ENCODE measurements around the gene ERF. TPM values are rescaled to one million over a fixed set of nuclear protein-coding genes. Genes with fewer than 3 reads are reported as not detected.
"Not testable (repeated sequence)": the region's sequence is repeated elsewhere in the genome, so short reads cannot be mapped to it uniquely, and the experiment has no call there.

ERF gene
- polyA plus RNA-seq, 1 donor from 2014 or later = 3.8 TPM

- Histone ChIP-seq H3K27ac (ENCODE audit: low read length) (no peak overlapping the region), H3F3A (ENCODE audit: insufficient read depth, low read length, poor library complexity, severe bottlenecking) (no peaks in the 10 kb centered on the region), H2AFZ (ENCODE audit: low read depth, low read length) (no peak overlapping the region), H3K4me3 (ENCODE audit: low read length) (no peak overlapping the region), H3K36me3 (ENCODE audit: insufficient read depth, low read length) (no peaks in the 10 kb centered on the region), H3K9me3 (ENCODE audit: low read length) (no peaks in the 10 kb centered on the region), H3K4me2 (ENCODE audit: low read length) (no peak overlapping the region), H4K20me1 (ENCODE audit: insufficient read depth) (no peaks in the 10 kb centered on the region), H3K79me2 (replicated peaks; ENCODE audit: insufficient read depth, low read length) (no peaks in the 10 kb centered on the region), H3K9me2 (ENCODE audit: insufficient read depth, low read length) (no peaks in the 10 kb centered on the region), H3K27me3 (ENCODE audit: insufficient read depth, low read depth, low read length) (no peaks in the 10 kb centered on the region), H3K9ac (ENCODE audit: low read length) (no peak overlapping the region)
- TF ChIP-seq RAD21 (conservative IDR thresholded peaks at IDR 0.05) (no peak), MXI1 (conservative IDR thresholded peaks at IDR 0.05; ENCODE audit: poor library complexity, severe bottlenecking) (no peak), POLR2AphosphoS5 (IDR thresholded peaks at IDR 0.05) (no peak), REST (IDR thresholded peaks at IDR 0.05; ENCODE audit: borderline replicate concordance) (no peak), EZH2 (IDR thresholded peaks at IDR 0.05; ENCODE audit: borderline replicate concordance, insufficient read depth, low read length, poor library complexity, severe bottlenecking) (no peak), TAF1 (IDR thresholded peaks at IDR 0.05; ENCODE audit: low read depth) (no peak), EP300 (conservative IDR thresholded peaks at IDR 0.05; ENCODE audit: poor library complexity, severe bottlenecking) (no peak), CTCF (IDR thresholded peaks at IDR 0.05; ENCODE audit: poor library complexity, severe bottlenecking) (no peak), SMC3 (conservative IDR thresholded peaks at IDR 0.05; ENCODE audit: poor library complexity) (no peak)
Measured at GRCh38 chr19:42261763-42262162, 6.8 kb upstream of the ERF start.

- H3K79me2 ChIP-seq (replicated peaks; ENCODE audit: insufficient read depth, low read length); H3K9me2 ChIP-seq (ENCODE audit: insufficient read depth, low read length); H2AFZ ChIP-seq (ENCODE audit: low read depth, low read length); H3K4me3 ChIP-seq (ENCODE audit: low read length); H3K27me3 ChIP-seq (ENCODE audit: insufficient read depth, low read depth, low read length); H3K4me2 ChIP-seq (ENCODE audit: low read length); H3K36me3 ChIP-seq (ENCODE audit: insufficient read depth, low read length); H3K9me3 ChIP-seq (ENCODE audit: low read length); H4K20me1 ChIP-seq (ENCODE audit: insufficient read depth); H3F3A ChIP-seq (ENCODE audit: insufficient read depth, low read length, poor library complexity, severe bottlenecking); H3K27ac ChIP-seq (ENCODE audit: low read length); H3K9ac ChIP-seq (ENCODE audit: low read length): not testable (repeated sequence)
Measured at GRCh38 chr19:42257842-42258241, 2.9 kb upstream of the ERF start.
